HG03097 (cell line): Measurements from ENCODE around the gene PLEKHO1.
"Not testable (repeated sequence)": the region's sequence is repeated elsewhere in the genome, so short reads cannot be mapped to it uniquely, and the experiment has no call there.

Experiments used
- ATAC-seq: cut with Tn5 transposase; IDR thresholded peaks from one replicate; pipeline ENCODE4 v1.9.1; 2021; ENCODE audit not compliant: unreplicated experiment, low FRiP score

Gene PLEKHO1

GRCh38 chr1:150149271-150150132, at the start of gene PLEKHO1:
Gene PLEKHO1, plus strand, starts transcription at chr1:150149916. Its CDS starts 342 bp downstream, at chr1:150150258.
- no peak for ATAC-seq

GRCh38 chr1:150102986-150103385, 46.7 kb upstream of the PLEKHO1 start:
- no peak for ATAC-seq

GRCh38 chr1:150106341-150106740, 43.4 kb upstream of the PLEKHO1 start:
- ATAC-seq: no peak

GRCh38 chr1:150109586-150109985, 40.1 kb upstream of the PLEKHO1 start:
- ATAC-seq: no peak

- no peak for ATAC-seq
These were observed 39.6 kb upstream of the PLEKHO1 start for GRCh38 chr1:150110116-150110515.

GRCh38 chr1:150111670-150112069, 38.0 kb upstream of the PLEKHO1 start:
- no peak for ATAC-seq

GRCh38 chr1:150115121-150115520, 34.6 kb upstream of the PLEKHO1 start:
- no peak for ATAC-seq

- no peak for ATAC-seq
These were observed 31.0 kb upstream of the PLEKHO1 start for GRCh38 chr1:150118716-150119115.

GRCh38 chr1:150121236-150121862, 28.4 kb upstream of the PLEKHO1 start:
- no peak for ATAC-seq

GRCh38 chr1:150126811-150127210, 22.9 kb upstream of the PLEKHO1 start:
- no peak for ATAC-seq

GRCh38 chr1:150127464-150127863, 22.3 kb upstream of the PLEKHO1 start:
- no peak for ATAC-seq

- no peak for ATAC-seq
These were observed 21.8 kb upstream of the PLEKHO1 start for GRCh38 chr1:150127868-150128267.

GRCh38 chr1:150132372-150132771, 17.3 kb upstream of the PLEKHO1 start:
- no peak for ATAC-seq

- ATAC-seq: no peak
These were observed 15.2 kb upstream of the PLEKHO1 start for GRCh38 chr1:150134537-150134936.

- not testable (repeated sequence) for ATAC-seq
These were observed 14.3 kb upstream of the PLEKHO1 start for GRCh38 chr1:150135400-150135799.

- ATAC-seq: no peak
These were observed 11.7 kb upstream of the PLEKHO1 start for GRCh38 chr1:150138044-150138443.

- no peak for ATAC-seq
These were observed 8.3 kb upstream of the PLEKHO1 start for GRCh38 chr1:150141452-150141851.

GRCh38 chr1:150142083-150142482, 7.6 kb upstream of the PLEKHO1 start:
- no peak for ATAC-seq

- no peak for ATAC-seq
These were observed 5.1 kb upstream of the PLEKHO1 start for GRCh38 chr1:150144606-150145005.

- ATAC-seq: not testable (repeated sequence)
These were observed 3.7 kb upstream of the PLEKHO1 start for GRCh38 chr1:150146016-150146415.

GRCh38 chr1:150146849-150147542, 2.7 kb upstream of the PLEKHO1 start:
- ATAC-seq: no peak
